ENCODE data around the gene OTOG.

OTOG gene

DNA sequence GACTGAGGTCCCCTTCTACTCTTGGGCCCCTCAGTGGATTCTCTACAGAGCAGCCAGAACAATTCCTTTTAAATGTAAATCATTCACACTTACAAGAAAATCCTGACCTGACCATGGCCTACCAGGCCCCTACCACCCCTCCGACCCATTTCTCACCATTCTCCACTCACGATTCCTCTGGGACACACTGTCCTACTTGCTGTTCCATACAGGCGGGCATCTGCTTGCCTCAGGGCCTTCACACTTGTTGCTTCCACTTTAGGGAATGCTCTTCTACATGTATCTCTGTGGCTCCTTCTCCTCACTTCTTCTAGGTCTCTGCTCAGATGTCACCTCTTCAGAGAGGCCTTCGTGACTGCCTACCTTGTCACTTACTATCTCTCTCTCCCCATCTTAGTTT is 6.3 kb upstream of the OTOG start:
- DNase-seq (ENCODE audit: low read depth) = no peak

DNA sequence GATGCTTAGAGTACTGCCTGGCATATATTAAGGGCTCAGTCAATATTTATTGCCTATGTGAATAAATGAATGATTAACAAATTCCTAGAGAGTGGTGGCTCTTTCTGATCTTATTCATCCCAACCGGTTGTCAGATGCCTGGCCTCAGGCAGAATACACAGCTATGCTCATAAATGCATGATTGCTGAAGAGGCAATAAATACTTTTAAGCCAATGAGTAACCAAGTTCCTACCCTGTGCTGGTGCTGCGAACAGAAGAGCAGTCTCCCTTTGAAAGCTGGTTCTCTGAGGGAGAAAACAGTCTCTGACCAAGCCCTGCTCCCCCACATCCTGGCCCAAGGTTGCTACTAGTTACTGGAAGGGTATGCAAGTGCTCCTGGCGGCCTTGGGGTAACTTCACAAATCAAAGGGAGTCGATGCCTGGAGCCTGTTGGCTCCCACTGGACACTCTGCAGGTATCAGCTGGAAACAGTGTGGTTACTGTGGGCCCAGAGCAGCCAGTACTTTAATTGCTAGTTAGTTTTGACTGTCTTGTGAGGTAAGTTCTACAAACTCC is 5.7 kb upstream of the OTOG start:
- DNase-seq (ENCODE audit: low read depth) = no peak

DNA sequence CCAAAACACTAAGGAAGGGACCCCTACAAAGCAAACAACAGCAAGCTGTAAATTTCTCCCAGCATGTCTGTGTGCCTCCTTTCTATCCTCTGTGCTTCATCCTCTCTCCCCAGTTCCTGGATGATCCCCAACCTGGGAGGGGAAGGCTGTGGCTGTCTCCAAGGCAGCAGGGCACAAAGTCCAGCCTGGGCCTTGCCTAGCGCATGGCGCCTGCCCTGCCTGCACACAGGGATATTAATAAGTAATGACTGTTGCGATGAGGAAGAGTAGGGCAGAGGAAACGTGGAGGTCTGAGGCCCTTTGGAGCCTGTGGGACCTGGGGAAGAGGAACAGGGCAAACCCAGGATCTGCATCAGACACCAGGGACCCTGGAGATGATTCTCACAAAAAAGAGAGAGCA is 4.8 kb upstream of the OTOG start:
- DNase-seq (ENCODE audit: low read depth) = no peak

DNA sequence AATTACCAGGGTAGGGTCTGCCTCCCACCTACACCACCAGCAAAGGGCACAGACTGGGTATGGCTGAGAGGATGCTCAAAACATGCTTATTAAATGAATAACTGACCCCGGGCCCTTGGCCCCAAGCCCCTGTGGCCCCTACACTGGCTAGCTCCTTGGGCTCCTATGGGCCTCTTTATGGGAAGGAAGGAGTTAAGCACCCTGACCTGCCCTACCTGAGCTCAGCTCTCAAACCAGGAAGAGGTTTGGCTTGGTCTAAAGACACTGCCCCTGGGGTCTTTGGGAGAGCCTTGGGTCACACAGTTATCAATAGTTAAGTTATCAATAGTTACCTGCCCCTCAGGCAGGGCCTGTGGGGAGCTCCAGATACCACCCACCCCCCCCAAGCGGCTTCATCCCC is 4.0 kb upstream of the OTOG start:
- no peak for DNase-seq (ENCODE audit: low read depth)

DNA sequence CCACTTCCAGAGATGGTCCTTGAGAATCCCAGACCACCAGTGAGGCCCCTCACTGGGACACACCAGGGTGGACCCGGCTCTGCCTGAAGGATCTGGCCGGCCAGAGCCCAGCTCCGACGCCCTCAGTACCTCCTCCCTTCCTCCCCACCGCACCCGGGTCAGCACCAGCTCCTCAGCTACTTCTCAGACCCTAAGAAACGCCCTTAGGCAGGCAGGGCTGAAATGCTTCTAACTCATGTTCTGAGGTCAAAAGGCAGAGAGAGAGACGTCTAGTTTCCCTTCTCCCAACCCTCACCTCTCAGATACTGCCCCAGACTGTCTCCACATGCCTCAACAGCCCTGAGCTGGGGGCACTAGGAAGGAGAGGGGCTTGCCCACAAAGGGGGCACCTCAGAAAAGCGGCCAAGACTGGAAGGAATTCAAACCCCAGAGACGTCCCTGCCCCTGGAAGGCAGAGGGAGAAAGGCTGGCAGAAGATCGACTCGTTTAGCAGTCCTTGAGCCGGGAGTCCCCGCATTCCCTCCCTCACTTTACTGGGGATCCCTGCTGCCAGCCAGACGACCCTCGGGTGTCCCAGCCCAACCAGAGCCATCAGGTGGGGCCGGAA is 3.4 kb upstream of the OTOG start:
- DNase-seq (ENCODE audit: low read depth) = no peak

GRCh38 chr11:17544181-17544622 is 2.9 kb upstream of the OTOG start, which contains the start of gene USH1C:
USH1C (minus strand) TSS chr11:17544416; CDS start chr11:17544307, 109 bp downstream.
- DNase-seq (ENCODE audit: low read depth) = no peak

DNA sequence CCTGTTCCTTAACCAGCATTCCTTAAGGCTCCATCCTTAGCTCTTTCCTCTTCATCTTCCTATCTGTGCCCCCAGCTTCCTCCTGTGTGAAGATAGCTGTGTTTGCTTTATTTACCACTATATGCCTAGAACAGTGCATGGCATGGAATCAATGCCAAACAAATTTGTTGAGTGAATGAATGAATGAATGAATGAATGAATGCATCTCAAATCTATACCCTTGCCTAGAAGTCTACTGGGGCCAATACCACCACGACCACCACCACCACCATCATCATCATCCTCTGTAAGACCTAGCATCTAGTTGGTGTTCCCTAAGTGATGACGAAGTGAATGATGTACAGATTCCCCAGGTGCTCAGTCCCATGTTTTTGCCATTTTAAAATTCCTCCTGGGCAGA is 819 bp upstream of the OTOG start:
- no peak for DNase-seq (ENCODE audit: low read depth)

- DNase-seq (ENCODE audit: low read depth) = no peak
Measured at GRCh38 chr11:17547932-17548331, 873 bp downstream of the OTOG start.

GRCh38 chr11:17548444-17548843 is 1.4 kb downstream of the OTOG start:
- DNase-seq (ENCODE audit: low read depth) = no peak

- no peak for DNase-seq (ENCODE audit: low read depth)
Measured at GRCh38 chr11:17550450-17551346, 3.6 kb downstream of the OTOG start.

DNA sequence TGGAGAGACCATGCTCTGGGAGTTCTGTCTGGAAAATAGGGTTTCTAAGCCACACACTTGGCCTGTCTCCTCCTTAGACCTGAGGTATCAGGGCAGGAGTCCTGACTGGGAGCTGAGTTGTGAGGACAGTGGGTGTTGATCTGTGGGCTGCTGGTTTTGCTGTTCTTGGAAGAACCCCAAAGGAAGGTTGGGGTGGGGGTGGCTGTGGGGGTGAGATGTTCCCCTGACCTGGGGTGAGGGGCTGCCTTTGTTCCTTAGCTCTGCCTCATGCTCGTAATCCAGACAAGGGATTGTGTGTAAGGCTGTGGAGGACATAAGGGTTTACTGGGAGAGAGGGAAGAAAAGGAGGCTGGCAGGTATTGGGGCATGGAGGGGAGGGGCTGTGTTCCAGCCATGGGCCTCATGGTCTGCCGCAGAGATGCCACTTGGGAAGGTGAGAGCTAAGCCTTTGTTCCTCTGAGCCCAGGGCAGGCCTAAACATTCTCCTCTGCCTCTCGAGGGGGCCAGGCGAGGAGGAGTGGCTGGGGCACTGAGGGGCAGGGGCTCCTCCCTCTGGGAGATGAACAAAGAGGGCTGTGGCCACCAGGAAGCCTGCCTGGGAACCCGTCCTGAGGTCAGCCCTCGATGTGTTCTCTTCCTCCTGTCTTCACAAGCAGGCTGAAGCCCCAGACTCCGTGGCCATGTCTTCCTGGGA is 4.4 kb downstream of the OTOG start:
- DNase-seq (ENCODE audit: low read depth) = no peak

GRCh38 chr11:17552041-17552355 is 4.9 kb downstream of the OTOG start:
- DNase-seq (ENCODE audit: low read depth) = no peak

GRCh38 chr11:17552392-17553248 is 5.6 kb downstream of the OTOG start:
- no peak for DNase-seq (ENCODE audit: low read depth)

- no peak for DNase-seq (ENCODE audit: low read depth)
Measured at GRCh38 chr11:17553249-17553546, 6.1 kb downstream of the OTOG start.

DNA sequence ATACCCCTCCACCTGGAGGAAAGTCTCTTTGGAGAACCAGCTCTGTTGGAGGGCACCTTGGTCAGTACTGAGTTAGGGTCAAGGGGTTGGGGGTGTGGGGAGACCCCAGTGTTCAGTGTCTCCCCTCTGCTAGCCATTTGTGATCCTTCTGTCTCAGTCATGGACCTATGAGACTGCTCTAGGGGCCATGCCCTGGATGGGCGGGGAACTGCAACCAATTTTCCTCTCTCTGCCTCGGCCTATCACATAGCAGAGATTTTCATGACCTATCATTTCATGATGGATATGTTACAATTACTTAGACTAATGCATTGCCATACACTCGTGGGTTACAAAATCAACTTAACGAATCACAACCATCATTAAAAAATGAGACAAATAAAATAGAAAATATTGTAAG is 7.4 kb downstream of the OTOG start:
- DNase-seq (ENCODE audit: low read depth) = no peak

DNA sequence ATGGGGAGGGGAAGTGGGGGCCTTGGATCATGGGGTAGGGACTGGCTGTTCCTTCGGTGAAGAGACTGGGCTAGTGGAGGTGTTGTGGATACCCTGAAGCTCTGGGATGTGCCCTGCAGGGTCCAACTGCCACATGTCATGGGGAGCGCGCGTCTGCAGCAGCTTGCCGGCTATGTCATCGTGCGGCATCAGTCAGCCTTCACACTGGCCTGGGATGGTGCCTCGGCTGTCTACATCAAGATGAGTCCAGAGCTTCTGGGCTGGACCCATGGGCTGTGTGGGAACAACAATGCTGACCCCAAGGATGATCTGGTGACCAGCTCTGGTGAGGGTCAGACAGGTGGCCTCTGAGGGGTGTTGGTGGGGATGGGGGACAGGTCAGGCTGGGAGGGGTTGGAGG is 9.9 kb downstream of the OTOG start:
- DNase-seq (ENCODE audit: low read depth) = no peak

DNA sequence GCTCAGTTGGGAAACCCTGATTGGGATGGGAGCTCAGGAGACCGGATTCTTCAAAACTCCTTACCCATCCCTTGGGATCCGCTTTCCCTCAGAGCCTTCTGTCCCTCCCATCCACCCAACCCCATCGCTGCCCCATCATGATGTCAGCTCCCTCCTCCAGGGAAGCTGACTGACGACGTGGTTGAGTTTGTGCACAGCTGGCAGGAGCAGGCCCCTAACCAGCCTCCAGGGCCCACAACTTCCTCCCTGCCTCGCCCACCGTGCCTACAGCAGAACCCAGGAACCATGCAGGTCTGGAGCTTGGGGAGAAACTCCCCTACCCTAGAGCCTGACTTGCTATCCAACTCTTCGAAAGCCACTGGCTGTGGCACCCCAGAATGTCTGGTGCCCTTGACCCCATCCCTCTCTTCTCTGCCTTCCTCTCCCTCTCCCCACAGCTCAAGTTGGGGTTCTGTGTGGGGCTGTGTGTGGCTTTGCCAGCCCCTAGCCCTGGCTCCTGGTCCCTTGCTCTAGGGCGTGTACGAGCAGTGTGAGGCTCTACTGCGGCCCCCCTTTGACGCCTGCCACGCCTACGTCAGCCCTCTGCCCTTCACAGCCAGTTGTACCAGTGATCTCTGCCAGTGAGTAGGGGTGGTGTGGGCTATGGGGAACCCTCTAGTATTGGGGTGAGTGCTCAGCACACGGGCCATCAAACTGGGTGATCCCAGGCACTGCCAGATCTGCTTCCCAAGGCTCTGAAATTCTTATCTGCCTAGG is 11.1 kb downstream of the OTOG start:
- DNase-seq (ENCODE audit: low read depth) = no peak

DNA sequence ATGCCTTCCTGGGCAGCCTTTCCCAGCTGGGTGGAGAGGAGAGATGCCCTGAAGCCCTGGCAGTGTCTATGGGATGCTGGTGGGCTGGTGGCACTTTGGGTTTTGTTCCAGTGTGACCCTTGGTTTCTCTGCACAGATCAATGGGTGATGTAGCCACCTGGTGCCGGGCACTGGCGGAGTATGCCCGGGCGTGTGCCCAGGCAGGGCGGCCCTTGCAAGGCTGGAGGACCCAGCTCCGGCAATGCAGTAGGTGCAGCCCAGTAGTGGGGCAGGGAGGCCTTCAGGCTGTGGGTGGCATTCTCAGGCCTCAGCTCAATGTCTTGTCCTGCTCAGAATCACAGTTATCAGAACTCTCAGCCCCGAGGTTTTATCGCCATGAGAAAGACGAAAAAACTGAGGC is 11.9 kb downstream of the OTOG start:
- no peak for DNase-seq (ENCODE audit: low read depth)

GRCh38 chr11:17559341-17560087 is 12.5 kb downstream of the OTOG start:
- DNase-seq (ENCODE audit: low read depth) = no peak

- DNase-seq (ENCODE audit: low read depth) = no peak
Measured at GRCh38 chr11:17560281-17561110, 13.4 kb downstream of the OTOG start.
